Prostate gland (tissue), 2 donors: ENCODE data around the gene ZNF518A.

Source experiments
- CTCF ChIP-seq, 4 experiments: fragments of 200-600 bp in 2 of 4; fragments of 450-650 bp in 2 of 4; sonication (generic) in 2 of 4; IDR thresholded peaks; 1 replicate in 3 of 4; 2 replicates in 1 of 4; pipeline ENCODE4 v1.5.1; 2016 to 2019; ENCODE audit warnings: antibody characterized with exemption in 4 of 4, mild to moderate bottlenecking in 2 of 4, moderate library complexity in 2 of 4
- POLR2AphosphoS5 ChIP-seq: sonication (generic); formaldehyde crosslinking; IDR thresholded peaks from one replicate; pipeline ENCODE4 v1.6.1; 2017; ENCODE audit warnings: antibody characterized with exemption

- TF ChIP-seq CTCF (IDR thresholded peaks at IDR 0.05) (no peak), POLR2AphosphoS5 (no peak)
Observed at GRCh38 chr10:96130326-96130995, 364 bp downstream of the ZNF518A start.
